Measurements from ENCODE around the gene KLHL1.
"Not testable (repeated sequence)": the region's sequence is repeated elsewhere in the genome, so short reads cannot be mapped to it uniquely, and the experiment has no call there.

Gene KLHL1

GRCh38 chr13:70108356-70109105, at the start of gene KLHL1:
TSS of gene KLHL1 (minus strand) at chr13:70108452. CDS start at chr13:70107699, 753 bp downstream.
- no peak for DNase-seq

GRCh38 chr13:70142658-70143057, 34.4 kb upstream of the KLHL1 start:
- DNase-seq: not testable (repeated sequence)

- no peak for DNase-seq
Measured at GRCh38 chr13:70128098-70128497, 19.8 kb upstream of the KLHL1 start.

- no peak for DNase-seq
Measured at GRCh38 chr13:70125693-70126092, 17.4 kb upstream of the KLHL1 start.

- DNase-seq: no peak
Measured at GRCh38 chr13:70117338-70117905, 9.2 kb upstream of the KLHL1 start.

GRCh38 chr13:70107498-70108281, 562 bp downstream of the KLHL1 start, which contains the start of gene ATXN8OS:
TSS of gene ATXN8OS (plus strand) at chr13:70107826.
- peak; percentile 8 for DNase-seq

- DNase-seq: no peak
Measured at GRCh38 chr13:70107125-70107497, 1.1 kb downstream of the KLHL1 start.

GRCh38 chr13:70104481-70104880, 3.8 kb downstream of the KLHL1 start:
- DNase-seq: no peak

GRCh38 chr13:70098669-70099068, 9.6 kb downstream of the KLHL1 start:
- DNase-seq: no peak

GRCh38 chr13:70090036-70090723, 18.1 kb downstream of the KLHL1 start:
- no peak for DNase-seq

- DNase-seq: no peak
Measured at GRCh38 chr13:70088926-70089325, 19.3 kb downstream of the KLHL1 start.

GRCh38 chr13:70087247-70087646, 21.0 kb downstream of the KLHL1 start:
- DNase-seq: no peak

GRCh38 chr13:70080012-70080411, 28.2 kb downstream of the KLHL1 start:
- DNase-seq: no peak

GRCh38 chr13:70054572-70054971, 53.7 kb downstream of the KLHL1 start:
- DNase-seq: no peak

GRCh38 chr13:70051531-70051930, 56.7 kb downstream of the KLHL1 start:
- no peak for DNase-seq

- DNase-seq: no peak
Measured at GRCh38 chr13:70043685-70044084, 64.6 kb downstream of the KLHL1 start.

- DNase-seq: no peak
Measured at GRCh38 chr13:70042193-70042592, 66.1 kb downstream of the KLHL1 start.

GRCh38 chr13:70034286-70034685, 74.0 kb downstream of the KLHL1 start:
- no peak for DNase-seq

GRCh38 chr13:70027551-70027950, 80.7 kb downstream of the KLHL1 start:
- no peak for DNase-seq

GRCh38 chr13:70023516-70023915, 84.7 kb downstream of the KLHL1 start:
- no peak for DNase-seq

- DNase-seq: no peak
Measured at GRCh38 chr13:70022646-70023045, 85.6 kb downstream of the KLHL1 start.

GRCh38 chr13:70016116-70016515, 92.1 kb downstream of the KLHL1 start:
- DNase-seq: no peak

GRCh38 chr13:70014337-70014736, 93.9 kb downstream of the KLHL1 start:
- no peak for DNase-seq

Measured in activated naive CD4-positive, alpha-beta T cell treated with anti-CD3 and anti-CD28 coated beads, Interleukin-2, amount 50 U/mL, for 16 hours (primary cell).